GM23338 (cell line): ENCODE measurements around the gene EPS8L1. TPM values are rescaled to one million over a fixed set of nuclear protein-coding genes. Genes with fewer than 3 reads are reported as not detected.

Source experiments
- ATAC-seq: fragments of 200-7000 bp; cut with Tn5 transposase; 3 replicates; pipeline ENCODE4 v1.9.1; 2020
- DNase-seq: peaks from one replicate; pipeline ENCODE4 v3.0.0-alpha.2; 2015; ENCODE audit warnings: low spot score
- H2AFZ ChIP-seq: fragments of 200-600 bp; sonication (generic); 2 replicates; pipeline ENCODE4 v1.8.0; 2016; ENCODE audit warnings: antibody characterized with exemption, mild to moderate bottlenecking, moderate library complexity
- H3F3A ChIP-seq: fragments of 200-600 bp; sonication (generic); replicated peaks from 2 replicates; pipeline ENCODE4 v1.8.0; 2017; ENCODE audit warnings: antibody characterized with exemption, mixed run types, low read depth
- H3K27ac ChIP-seq: fragments of 200-600 bp; sonication (generic); 2 replicates; pipeline ENCODE4 v1.6.1; 2016; ENCODE audit warnings: low read depth
- H3K27me3 ChIP-seq: fragments of 200-600 bp; sonication (generic); 2 replicates; pipeline ENCODE4 v1.8.0; 2016; ENCODE audit warnings: mild to moderate bottlenecking, mixed run types, moderate library complexity; ENCODE audit not compliant: insufficient read depth
- H3K36me3 ChIP-seq: fragments of 200-600 bp; sonication (generic); 2 replicates; pipeline ENCODE4 v1.8.0; 2016; ENCODE audit warnings: mild to moderate bottlenecking; ENCODE audit not compliant: insufficient read depth
- H3K4me1 ChIP-seq: fragments of 200-600 bp; sonication (generic); 2 replicates; pipeline ENCODE4 v1.8.0; 2016; ENCODE audit warnings: mild to moderate bottlenecking, moderate library complexity; ENCODE audit not compliant: insufficient read depth
- H3K4me2 ChIP-seq: fragments of 200-600 bp; sonication (generic); 2 replicates; pipeline ENCODE4 v1.7.1; 2017; ENCODE audit warnings: mixed run types
- H3K4me3 ChIP-seq: fragments of 200-600 bp; sonication (generic); 2 replicates; pipeline ENCODE4 v1.6.1; 2016; ENCODE audit warnings: mixed run types
- H3K79me2 ChIP-seq: fragments of 200-600 bp; sonication (generic); replicated peaks from 2 replicates; pipeline ENCODE4 v1.8.0; 2017; ENCODE audit warnings: mild to moderate bottlenecking; ENCODE audit not compliant: insufficient read depth
- H3K9me2 ChIP-seq: fragments of 200-600 bp; sonication (generic); 2 replicates; pipeline ENCODE4 v1.8.0; 2017; ENCODE audit not compliant: insufficient read depth
- H4K20me1 ChIP-seq: fragments of 200-600 bp; sonication (generic); replicated peaks from 2 replicates; pipeline ENCODE4 v1.8.0; 2017; ENCODE audit warnings: mild to moderate bottlenecking; ENCODE audit not compliant: insufficient read depth
- H3K27ac Mint-ChIP-seq: 2 replicates; pipeline ENCODE4 v1.8.0; 2020; ENCODE audit warnings: inconsistent platforms, mild to moderate bottlenecking, moderate library complexity, mixed read lengths
- H3K27me3 Mint-ChIP-seq: 3 replicates; pipeline ENCODE4 v1.8.0; 2022; ENCODE audit warnings: low read depth, mild to moderate bottlenecking, moderate library complexity, mixed read lengths, inconsistent platforms; ENCODE audit not compliant: insufficient read depth, poor library complexity
- H3K36me3 Mint-ChIP-seq: 3 replicates; pipeline ENCODE4 v1.8.0; 2021; ENCODE audit warnings: low read depth, mild to moderate bottlenecking, inconsistent platforms, moderate library complexity, mixed read lengths
- H3K4me1 Mint-ChIP-seq: 3 replicates; pipeline ENCODE4 v1.8.0; 2020; ENCODE audit warnings: mild to moderate bottlenecking, inconsistent platforms, mixed read lengths
- H3K4me3 Mint-ChIP-seq: 3 replicates; pipeline ENCODE4 v1.8.0; 2021; ENCODE audit warnings: moderate library complexity, mild to moderate bottlenecking, inconsistent platforms, mixed read lengths
- H3K9me3 Mint-ChIP-seq: 3 replicates; pipeline ENCODE4 v1.8.0; 2020; ENCODE audit warnings: moderate library complexity, mild to moderate bottlenecking, inconsistent platforms, mixed read lengths
- CREB1 ChIP-seq: fragments of 250-450 bp; sonication (Bioruptor Pico); IDR thresholded peaks from 2 replicates; pipeline ENCODE4 v1.5.0; 2020; ENCODE audit warnings: low read depth, mild to moderate bottlenecking, moderate library complexity
- EZH2 ChIP-seq: fragments of 200-600 bp; sonication (generic); IDR thresholded peaks from one replicate; pipeline ENCODE4 v1.8.0; 2017; ENCODE audit warnings: antibody characterized with exemption, mild to moderate bottlenecking, low read depth; ENCODE audit not compliant: unreplicated experiment
- JUNB ChIP-seq: IDR thresholded peaks from one replicate; pipeline ENCODE4 v1.6.1; 2016; ENCODE audit warnings: antibody characterized with exemption; ENCODE audit not compliant: unreplicated experiment
- STAT1 ChIP-seq: IDR thresholded peaks from one replicate; pipeline ENCODE4 v1.6.1; 2016; ENCODE audit warnings: antibody characterized with exemption; ENCODE audit not compliant: unreplicated experiment
- polyA plus RNA-seq: library from polyadenylated mRNA; unstranded; fragments of >200 nt; fragmentation: Nextera tagmentation; extraction: Ambion mirVana; gene quantifications from 2 replicates; pipeline ENCODE4 v1.2.1, GENCODE V29; 2016
- total RNA-seq: library from RNA; depleted of rRNA; stranded (reverse); fragments of >200 nt; shearing (Covaris generic); gene quantifications from 2 replicates; pipeline ENCODE4 v1.2.3, GENCODE V29; 2014
- TF ChIP-seq, protein P1 (sequence below): IDR thresholded peaks from 2 replicates; pipeline ENCODE4 v1.6.1; 2016; ENCODE audit warnings: antibody characterized with exemption
- TF ChIP-seq, protein P2 (sequence below), 2 experiments: fragments of 200-600 bp in 1 of 2; sonication (generic) in 1 of 2; conservative IDR thresholded peaks; 2 replicates each; pipeline versions ENCODE4 v1.5.1 to v1.6.1; 2016 to 2017; ENCODE audit warnings: antibody characterized with exemption in 2 of 2, low read depth in 2 of 2, mild to moderate bottlenecking in 2 of 2, moderate library complexity in 1 of 2
- TF ChIP-seq, protein P3 (sequence below): IDR thresholded peaks from one replicate; pipeline ENCODE4 v1.6.1; 2018; ENCODE audit warnings: antibody characterized with exemption; ENCODE audit not compliant: unreplicated experiment

EPS8L1 gene
- total and polyA plus RNA-seq, 2 experiments from 2014 or later: 47.5 to 51.2 TPM

DNA sequence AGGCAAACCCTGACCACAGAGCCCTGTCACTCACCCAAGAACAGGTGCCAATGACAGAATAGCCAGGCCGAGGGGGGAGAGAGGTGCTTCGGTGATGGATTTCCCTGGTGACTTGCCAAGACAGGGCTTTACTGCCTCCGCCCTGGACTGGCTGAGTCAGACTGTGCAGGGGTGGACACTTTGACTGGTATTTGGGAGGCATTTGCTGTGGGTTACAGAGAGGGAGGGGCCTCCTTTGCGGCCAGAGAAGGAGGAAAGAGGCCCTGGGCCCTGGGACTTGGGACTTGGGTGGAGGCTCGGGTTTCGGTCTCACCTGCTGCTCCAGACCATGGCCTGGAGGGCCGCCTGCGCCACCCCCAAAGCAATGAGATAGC is 4.6 kb upstream of the EPS8L1 start:
- Histone ChIP-seq H4K20me1 (no peaks in the 10 kb centered on the region), H3K4me1 (peaks cover 7% of the 10 kb centered on the region; the same call in 1 of the 2 replicates), H3K36me3 (no peaks in the 10 kb centered on the region), H2AFZ (no peak overlapping the region), H3K27ac (no peak overlapping the region), H3K79me2 (no peaks in the 10 kb centered on the region), H3F3A (peaks cover 9% of the 10 kb centered on the region; the same call in 1 of the 2 replicates), H3K4me2 (no peak overlapping the region), H3K9me2 (no peaks in the 10 kb centered on the region), H3K27me3 (peaks cover 83% of the 10 kb centered on the region), H3K4me3 (no peak overlapping the region)
- Mint-ChIP-seq H3K27ac (no peak overlapping the region), H3K4me1 (peaks cover 40% of the 10 kb centered on the region), H3K27me3 (peaks cover 63% of the 10 kb centered on the region), H3K9me3 (peaks cover 3% of the 10 kb centered on the region; the same call in 1 of the 3 replicates), H3K4me3 (no peak overlapping the region), H3K36me3 (no peaks in the 10 kb centered on the region; the same call in 2 of the 3 replicates)
- DNase-seq (no peak), ATAC-seq (no peak)
- no peak for TF ChIP-seq EZH2
- TF ChIP-seq, protein P1, sequence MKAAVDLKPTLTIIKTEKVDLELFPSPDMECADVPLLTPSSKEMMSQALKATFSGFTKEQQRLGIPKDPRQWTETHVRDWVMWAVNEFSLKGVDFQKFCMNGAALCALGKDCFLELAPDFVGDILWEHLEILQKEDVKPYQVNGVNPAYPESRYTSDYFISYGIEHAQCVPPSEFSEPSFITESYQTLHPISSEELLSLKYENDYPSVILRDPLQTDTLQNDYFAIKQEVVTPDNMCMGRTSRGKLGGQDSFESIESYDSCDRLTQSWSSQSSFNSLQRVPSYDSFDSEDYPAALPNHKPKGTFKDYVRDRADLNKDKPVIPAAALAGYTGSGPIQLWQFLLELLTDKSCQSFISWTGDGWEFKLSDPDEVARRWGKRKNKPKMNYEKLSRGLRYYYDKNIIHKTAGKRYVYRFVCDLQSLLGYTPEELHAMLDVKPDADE: no peak
- no peak for TF ChIP-seq STAT1
- TF ChIP-seq, protein P2, sequence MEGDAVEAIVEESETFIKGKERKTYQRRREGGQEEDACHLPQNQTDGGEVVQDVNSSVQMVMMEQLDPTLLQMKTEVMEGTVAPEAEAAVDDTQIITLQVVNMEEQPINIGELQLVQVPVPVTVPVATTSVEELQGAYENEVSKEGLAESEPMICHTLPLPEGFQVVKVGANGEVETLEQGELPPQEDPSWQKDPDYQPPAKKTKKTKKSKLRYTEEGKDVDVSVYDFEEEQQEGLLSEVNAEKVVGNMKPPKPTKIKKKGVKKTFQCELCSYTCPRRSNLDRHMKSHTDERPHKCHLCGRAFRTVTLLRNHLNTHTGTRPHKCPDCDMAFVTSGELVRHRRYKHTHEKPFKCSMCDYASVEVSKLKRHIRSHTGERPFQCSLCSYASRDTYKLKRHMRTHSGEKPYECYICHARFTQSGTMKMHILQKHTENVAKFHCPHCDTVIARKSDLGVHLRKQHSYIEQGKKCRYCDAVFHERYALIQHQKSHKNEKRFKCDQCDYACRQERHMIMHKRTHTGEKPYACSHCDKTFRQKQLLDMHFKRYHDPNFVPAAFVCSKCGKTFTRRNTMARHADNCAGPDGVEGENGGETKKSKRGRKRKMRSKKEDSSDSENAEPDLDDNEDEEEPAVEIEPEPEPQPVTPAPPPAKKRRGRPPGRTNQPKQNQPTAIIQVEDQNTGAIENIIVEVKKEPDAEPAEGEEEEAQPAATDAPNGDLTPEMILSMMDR (conservative IDR thresholded peaks at IDR 0.05; ENCODE audit: low read depth in 2 of 2): no peak
- no peak for TF ChIP-seq JUNB
- no peak for TF ChIP-seq CREB1

DNA sequence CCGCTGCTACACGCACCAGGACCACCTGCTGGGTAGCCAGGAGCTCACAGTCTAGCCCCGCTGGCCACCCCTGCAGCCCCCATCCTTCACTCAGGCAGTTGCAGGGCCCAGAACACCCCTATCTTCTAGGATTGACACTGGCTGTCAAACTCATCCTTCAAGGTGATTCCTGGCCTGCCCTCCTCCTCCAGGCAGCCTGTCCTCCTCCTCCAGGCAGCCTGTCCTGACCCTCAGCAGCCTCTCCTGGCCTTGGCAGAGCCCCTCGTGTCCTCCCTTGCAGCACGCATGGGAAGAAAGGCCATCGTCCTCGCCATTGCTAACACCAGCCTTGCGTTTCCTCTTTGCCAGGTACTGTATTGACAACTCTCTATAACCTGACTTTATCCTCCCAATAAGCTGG is 3.8 kb upstream of the EPS8L1 start:
- DNase-seq (no peak), ATAC-seq (no peak)
- Histone ChIP-seq H2AFZ (no peak overlapping the region), H3K79me2 (no peaks in the 10 kb centered on the region), H3K4me2 (no peak overlapping the region), H3F3A (peaks cover 9% of the 10 kb centered on the region; the same call in 1 of the 2 replicates), H3K4me1 (peaks cover 13% of the 10 kb centered on the region; the same call in 1 of the 2 replicates), H3K9me2 (no peaks in the 10 kb centered on the region), H3K36me3 (no peaks in the 10 kb centered on the region), H3K27me3 (peaks cover 76% of the 10 kb centered on the region), H3K27ac (no peak overlapping the region), H4K20me1 (no peaks in the 10 kb centered on the region), H3K4me3 (no peak overlapping the region)
- Mint-ChIP-seq H3K9me3 (peaks cover 3% of the 10 kb centered on the region; the same call in 1 of the 3 replicates), H3K4me3 (no peak overlapping the region; the same call in 2 of the 3 replicates), H3K36me3 (peaks cover 5% of the 10 kb centered on the region; the same call in 2 of the 3 replicates), H3K27ac (no peak overlapping the region), H3K4me1 (peaks cover 45% of the 10 kb centered on the region), H3K27me3 (peaks cover 62% of the 10 kb centered on the region)
- TF ChIP-seq, protein P2 (conservative IDR thresholded peaks at IDR 0.05; ENCODE audit: low read depth in 2 of 2): no peak
- TF ChIP-seq JUNB (no peak), CREB1 (no peak)
- TF ChIP-seq, protein P3, sequence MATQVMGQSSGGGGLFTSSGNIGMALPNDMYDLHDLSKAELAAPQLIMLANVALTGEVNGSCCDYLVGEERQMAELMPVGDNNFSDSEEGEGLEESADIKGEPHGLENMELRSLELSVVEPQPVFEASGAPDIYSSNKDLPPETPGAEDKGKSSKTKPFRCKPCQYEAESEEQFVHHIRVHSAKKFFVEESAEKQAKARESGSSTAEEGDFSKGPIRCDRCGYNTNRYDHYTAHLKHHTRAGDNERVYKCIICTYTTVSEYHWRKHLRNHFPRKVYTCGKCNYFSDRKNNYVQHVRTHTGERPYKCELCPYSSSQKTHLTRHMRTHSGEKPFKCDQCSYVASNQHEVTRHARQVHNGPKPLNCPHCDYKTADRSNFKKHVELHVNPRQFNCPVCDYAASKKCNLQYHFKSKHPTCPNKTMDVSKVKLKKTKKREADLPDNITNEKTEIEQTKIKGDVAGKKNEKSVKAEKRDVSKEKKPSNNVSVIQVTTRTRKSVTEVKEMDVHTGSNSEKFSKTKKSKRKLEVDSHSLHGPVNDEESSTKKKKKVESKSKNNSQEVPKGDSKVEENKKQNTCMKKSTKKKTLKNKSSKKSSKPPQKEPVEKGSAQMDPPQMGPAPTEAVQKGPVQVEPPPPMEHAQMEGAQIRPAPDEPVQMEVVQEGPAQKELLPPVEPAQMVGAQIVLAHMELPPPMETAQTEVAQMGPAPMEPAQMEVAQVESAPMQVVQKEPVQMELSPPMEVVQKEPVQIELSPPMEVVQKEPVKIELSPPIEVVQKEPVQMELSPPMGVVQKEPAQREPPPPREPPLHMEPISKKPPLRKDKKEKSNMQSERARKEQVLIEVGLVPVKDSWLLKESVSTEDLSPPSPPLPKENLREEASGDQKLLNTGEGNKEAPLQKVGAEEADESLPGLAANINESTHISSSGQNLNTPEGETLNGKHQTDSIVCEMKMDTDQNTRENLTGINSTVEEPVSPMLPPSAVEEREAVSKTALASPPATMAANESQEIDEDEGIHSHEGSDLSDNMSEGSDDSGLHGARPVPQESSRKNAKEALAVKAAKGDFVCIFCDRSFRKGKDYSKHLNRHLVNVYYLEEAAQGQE: no peak
